AG04450 (cell line): Measurements from ENCODE around the gene AQP2. TPM values are rescaled to one million over a fixed set of nuclear protein-coding genes. Genes with fewer than 3 reads are reported as not detected.

Experiments
- CTCF ChIA-PET: fragments of 300-600, 350-600 bp; formaldehyde crosslinking; extraction: SDS; loops from one replicate; lab custom pipeline; 2022; ENCODE audit warnings: antibody characterized with exemption, inconsistent platforms; lab: Charles Lee
- POLR2A ChIA-PET: fragments of 350-600 bp; formaldehyde crosslinking; extraction: SDS; loops from one replicate; lab custom pipeline; 2021; ENCODE audit warnings: antibody characterized with exemption, inconsistent platforms; lab: Yijun Ruan, JAX
- DNase-seq: peaks from one replicate; pipeline ENCODE4 v3.0.0-alpha.2; 2011; ENCODE audit warnings: low read depth, low spot score
- H3K27ac ChIP-seq: one replicate; pipeline ENCODE4 v1.5.1; 2012; ENCODE audit warnings: low read depth, low read length, control low read depth
- H3K27me3 ChIP-seq: one replicate; pipeline ENCODE4 v1.6.0; 2012; ENCODE audit warnings: low read length; ENCODE audit not compliant: control insufficient read depth, insufficient read depth
- H3K4me3 ChIP-seq: 2 replicates; pipeline ENCODE4 v1.5.1; 2011; ENCODE audit warnings: mild to moderate bottlenecking, low read depth, low read length, control low read depth
- H3K9me3 ChIP-seq: 2 replicates; pipeline ENCODE4 v1.5.1; 2012; ENCODE audit warnings: low read length; ENCODE audit not compliant: control insufficient read depth, insufficient read depth
- CTCF ChIP-seq: IDR thresholded peaks from 2 replicates; pipeline ENCODE4 v1.5.1; 2011; ENCODE audit warnings: low read depth, low read length, control low read depth, inconsistent platforms
- polyA plus RNA-seq: library from polyadenylated mRNA; depleted of rRNA; stranded (reverse); fragments of >200 nt; gene quantifications from 2 replicates; pipeline ENCODE4 v1.2.3, GENCODE V29; 2011

The AQP2 gene
- polyA plus RNA-seq, 1 experiment, result not detected

GRCh38 chr12:49979016-49979586 lies 28.6 kb downstream of the AQP2 start:
- H3K27ac ChIP-seq, result no peak overlapping the region
- H3K4me3 ChIP-seq, result no peak overlapping the region
- CTCF ChIA-PET, result interaction anchor here (1.5 to 7.0 kb wide), 3 partner anchors 11 to 91 kb away, joined by 5 to 102 read pairs (median 7); no protein-coding TSS in a partner anchor

GRCh38 chr12:49979791-49980190 lies 29.3 kb downstream of the AQP2 start:
- Histone ChIP-seq H3K27me3 (no peaks in the 10 kb centered on the region), H3K27ac (no peak overlapping the region), H3K4me3 (no peak overlapping the region), H3K9me3 (no peaks in the 10 kb centered on the region)
- TF ChIP-seq CTCF, result no peak
- no peak for DNase-seq
- POLR2A ChIA-PET, result no interaction called here
- CTCF ChIA-PET, result interaction anchor here (0.7 to 7.0 kb wide), 3 partner anchors 12 to 100 kb away, joined by 3 to 102 read pairs (median 4); no protein-coding TSS in a partner anchor

More at GRCh38 chr12:49979016-49979586, 28.6 kb downstream of the AQP2 start:
- no peak for TF ChIP-seq CTCF
- POLR2A ChIA-PET, result no interaction called here
- DNase-seq, result no peak
- H3K9me3 ChIP-seq, result no peaks in the 10 kb centered on the region
- peaks cover 2% of the 10 kb centered on the region for H3K27me3 ChIP-seq

GRCh38 chr12:49980501-49981349 lies 30.2 kb downstream of the AQP2 start:
- H3K27me3 ChIP-seq, result no peaks in the 10 kb centered on the region
- ChIA-PET POLR2A (interaction anchor here (0.5 to 0.7 kb wide), 2 partner anchors 16 to 90 kb away, joined by 6 to 7 read pairs; no protein-coding TSS in a partner anchor), CTCF (interaction anchor here (0.7 to 7.0 kb wide), 5 partner anchors 13 to 90 kb away, joined by 3 to 102 read pairs (median 11); no protein-coding TSS in a partner anchor)
- DNase-seq, result no peak
- no peak overlapping the region for H3K4me3 ChIP-seq
- TF ChIP-seq CTCF, result no peak
- H3K27ac ChIP-seq, result no peak overlapping the region
- H3K9me3 ChIP-seq, result no peaks in the 10 kb centered on the region

DNA sequence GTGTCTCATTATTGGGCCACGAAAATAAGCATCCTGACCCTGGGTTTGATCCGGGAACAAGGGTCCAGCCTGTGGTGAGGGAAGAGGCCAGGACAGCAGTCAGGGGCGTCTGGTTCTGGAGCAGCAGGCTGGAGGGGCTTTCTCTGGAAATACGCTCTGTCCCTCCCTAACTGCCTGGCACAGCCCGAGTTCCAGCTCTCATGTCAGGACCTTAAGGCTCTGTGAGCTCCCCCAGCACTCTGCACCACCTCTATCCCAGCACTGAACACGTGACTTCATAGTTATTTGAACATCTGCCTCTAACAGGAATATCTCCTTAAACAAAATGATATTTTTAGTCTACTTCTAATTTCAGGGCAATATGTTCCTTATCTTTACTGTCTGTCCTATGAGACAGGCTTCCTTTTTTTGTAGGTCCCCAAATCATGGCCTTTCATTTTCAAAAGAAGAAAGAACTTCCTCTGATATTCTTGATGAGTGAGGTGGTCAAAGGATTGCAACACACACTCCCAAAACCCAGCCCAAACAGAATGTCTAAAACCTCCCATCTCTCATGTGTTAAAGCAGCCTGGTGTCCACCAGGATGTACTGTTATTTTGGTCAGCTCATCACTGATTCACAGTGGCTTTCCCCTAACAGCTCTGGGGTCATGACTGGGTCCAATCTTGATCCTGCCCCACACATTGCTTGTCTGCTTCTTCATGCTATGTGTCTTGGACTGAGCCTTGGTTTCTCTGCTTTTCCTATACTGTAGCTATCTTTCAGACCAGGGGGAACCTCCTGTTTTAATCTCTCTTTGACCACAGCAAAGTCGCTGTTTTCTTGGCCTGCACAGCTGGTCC lies 31.9 kb downstream of the AQP2 start:
- H3K27ac ChIP-seq, result no peak overlapping the region
- DNase-seq, result no peak
- no peak overlapping the region for H3K4me3 ChIP-seq
- no peak for TF ChIP-seq CTCF
- CTCF ChIA-PET, result interaction anchor here (0.6 to 7.0 kb wide), 8 partner anchors 8 to 119 kb away, joined by 3 to 102 read pairs (median 4); partner anchors contain the start of gene RACGAP1
- POLR2A ChIA-PET, result interaction anchor here (1.2 kb wide), 1 partner anchor 76 kb away, joined by 3 read pairs; no protein-coding TSS in a partner anchor
- H3K27me3 ChIP-seq, result no peaks in the 10 kb centered on the region
- H3K9me3 ChIP-seq, result no peaks in the 10 kb centered on the region
